NCI-H2196 treated with DMSO at 0.1 percent for 48 hours (cell line): ENCODE data around the gene CARMIL1.
"Not testable (repeated sequence)": the region's sequence is repeated elsewhere in the genome, so short reads cannot be mapped to it uniquely, and the experiment has no call there.

Experiments
- DNase-seq: peaks from one replicate; lab custom pipeline; 2025; ENCODE audit not compliant: unreplicated experiment; lab: John Stamatoyannopoulos, UW

The CARMIL1 gene

GRCh38 chr6:25435416-25435985 is 156.3 kb downstream of the CARMIL1 start:
- no peak for DNase-seq

DNA sequence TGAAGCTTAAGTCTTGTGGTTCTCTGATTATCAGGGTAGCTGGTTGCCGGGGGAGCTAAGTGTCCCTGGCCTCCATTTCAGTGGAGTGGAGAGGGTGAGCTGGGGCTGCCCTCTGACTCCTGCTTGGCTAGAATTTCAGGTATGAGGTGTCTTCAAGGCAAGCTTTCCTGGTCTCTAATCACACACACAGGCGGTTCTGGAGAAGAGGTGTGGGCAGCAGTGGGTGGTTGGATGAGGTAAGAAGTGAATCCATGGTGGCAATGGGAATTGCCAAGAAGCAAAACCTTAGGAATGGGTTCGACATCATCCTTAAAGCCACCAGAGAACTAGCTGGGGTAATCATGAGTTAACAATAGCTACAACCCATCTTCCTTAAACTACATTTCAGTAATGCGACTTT is 157.6 kb downstream of the CARMIL1 start:
- DNase-seq: no peak

DNA sequence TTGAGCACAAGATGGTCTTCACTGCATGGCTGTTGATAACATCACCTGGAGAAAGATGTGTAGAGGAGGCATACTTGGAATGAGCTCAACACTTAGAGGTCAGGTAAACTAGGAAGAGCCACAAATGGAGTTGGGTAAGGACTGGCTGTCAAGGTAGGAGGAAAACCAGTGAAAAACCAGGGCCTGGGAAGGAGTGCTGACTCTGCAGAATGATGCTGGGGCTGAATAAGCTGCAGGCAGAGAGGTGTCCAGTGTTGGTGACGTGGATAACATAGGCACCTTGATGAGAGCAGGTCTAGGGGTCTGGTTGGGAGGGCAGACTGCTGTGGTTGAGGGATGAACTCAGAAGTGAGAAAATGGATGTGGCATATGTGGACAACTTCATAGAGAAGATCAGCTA is 160.2 kb downstream of the CARMIL1 start:
- no peak for DNase-seq

DNA sequence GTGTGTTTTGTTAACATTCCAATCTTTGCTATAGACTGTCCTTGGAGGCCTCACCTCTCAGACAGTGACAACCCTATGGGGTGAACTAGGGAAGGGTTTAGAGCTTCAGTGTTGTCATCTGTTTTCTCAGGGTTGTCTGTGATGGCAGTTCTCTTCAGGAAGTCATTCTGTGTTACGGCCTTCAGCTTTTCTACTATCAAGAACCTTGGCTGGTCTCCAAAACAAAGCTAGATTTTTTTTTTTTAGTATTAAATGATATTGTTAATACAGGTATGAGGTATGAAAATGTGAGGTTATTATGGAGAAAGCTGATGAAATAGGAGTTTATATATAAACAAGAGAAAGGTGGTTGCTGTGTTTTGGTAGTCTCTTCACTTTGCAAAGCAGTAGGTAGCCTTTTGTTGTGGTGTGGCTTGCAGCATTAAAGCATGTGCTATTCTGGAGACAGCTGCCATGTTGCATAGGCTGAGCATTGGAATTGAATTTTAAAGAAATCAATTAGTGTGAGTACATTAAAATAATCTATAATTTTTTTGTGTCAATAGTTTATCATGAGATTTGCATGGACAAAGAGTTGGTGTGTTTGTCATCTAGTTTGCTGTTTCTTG is 162.6 kb downstream of the CARMIL1 start:
- no peak for DNase-seq

DNA sequence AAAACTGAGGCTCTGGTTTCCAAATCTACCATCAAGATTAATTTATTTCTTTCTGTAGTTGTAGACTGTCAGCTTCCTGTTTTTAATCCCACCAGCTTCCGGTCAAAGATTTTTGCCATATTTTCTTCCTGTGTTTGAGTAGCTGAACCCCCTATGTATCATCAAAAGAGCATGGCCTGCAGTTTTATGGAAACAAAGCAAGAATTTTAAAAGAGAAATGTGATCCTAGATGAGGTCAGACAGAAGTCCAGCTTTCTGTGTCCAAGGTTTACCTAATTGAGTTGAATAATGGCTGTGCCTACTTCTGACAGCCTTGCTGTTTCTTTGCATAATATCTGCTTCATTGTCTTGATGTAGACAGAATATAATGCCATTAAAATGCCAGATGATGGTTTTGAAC is 163.7 kb downstream of the CARMIL1 start:
- DNase-seq: no peak

DNA sequence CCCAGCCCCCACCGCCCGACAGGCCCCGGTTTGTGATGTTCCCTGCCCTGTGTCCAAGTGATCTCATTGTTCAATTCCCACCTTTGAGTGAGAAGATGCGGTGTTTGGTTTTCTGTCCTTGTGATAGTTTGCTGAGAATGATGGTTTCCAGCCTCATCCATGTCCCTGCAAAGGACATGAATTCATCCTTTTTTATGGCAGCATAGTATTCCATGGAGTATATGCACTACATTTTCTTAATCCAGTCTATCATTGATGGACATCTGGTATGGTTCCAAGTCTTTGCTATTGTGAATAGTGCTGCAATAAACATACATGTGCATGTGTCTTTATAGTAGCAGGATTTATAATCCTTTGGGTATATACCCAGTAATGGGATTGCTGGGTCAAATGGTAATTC is 165.3 kb downstream of the CARMIL1 start:
- not testable (repeated sequence) for DNase-seq

DNA sequence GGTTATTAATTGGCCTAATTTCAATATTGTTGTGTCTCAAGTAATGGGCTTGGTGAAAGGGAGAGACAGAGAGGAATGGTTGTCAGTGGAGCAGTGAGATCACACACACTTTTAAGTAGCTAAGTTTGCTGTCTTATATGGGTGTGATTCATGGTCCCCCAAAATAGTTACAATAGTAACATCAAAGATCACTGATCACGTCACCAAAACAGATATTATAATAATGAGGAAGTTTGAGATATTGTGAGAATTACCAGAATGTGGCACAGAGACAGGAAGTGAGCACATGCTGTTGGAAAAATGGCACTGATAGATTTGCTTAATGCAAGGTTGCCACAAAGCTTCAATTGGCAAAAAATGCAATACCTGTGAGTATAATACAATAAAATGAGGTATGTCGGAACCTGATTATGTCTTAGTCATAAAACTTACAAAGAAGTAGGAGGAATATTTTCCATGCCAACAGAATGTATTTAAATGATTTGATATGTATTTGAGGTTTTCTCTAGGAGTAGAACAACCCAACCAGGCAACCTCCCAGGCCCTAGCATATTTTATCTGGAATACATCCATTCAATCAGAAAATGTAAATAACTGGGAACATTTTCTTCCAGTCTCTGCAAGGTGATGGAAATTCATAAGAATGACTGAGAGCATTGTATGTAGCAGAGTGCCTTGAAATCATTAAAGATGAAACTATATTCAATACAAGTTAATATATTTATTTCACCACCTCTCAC is 167.8 kb downstream of the CARMIL1 start:
- no peak for DNase-seq

DNA sequence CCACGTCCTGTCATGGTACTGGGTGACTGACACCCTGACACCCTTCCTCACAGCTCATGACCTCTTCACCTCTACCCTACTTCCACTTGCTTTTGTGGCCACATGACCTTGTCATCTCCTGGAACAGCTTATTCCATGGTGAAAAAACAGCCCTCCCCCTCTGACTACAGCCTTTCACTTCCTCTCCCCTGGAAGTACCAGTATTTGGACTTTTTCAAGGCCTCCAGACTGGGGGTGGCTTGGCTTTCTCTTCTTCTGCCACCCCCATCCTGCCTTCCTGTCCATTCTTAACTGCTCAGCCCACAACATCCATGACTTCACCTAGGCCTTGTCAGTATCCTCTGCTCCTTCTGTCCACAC is 168.4 kb downstream of the CARMIL1 start:
- no peak for DNase-seq

GRCh38 chr6:25448965-25449538 is 169.9 kb downstream of the CARMIL1 start:
- no peak for DNase-seq

DNA sequence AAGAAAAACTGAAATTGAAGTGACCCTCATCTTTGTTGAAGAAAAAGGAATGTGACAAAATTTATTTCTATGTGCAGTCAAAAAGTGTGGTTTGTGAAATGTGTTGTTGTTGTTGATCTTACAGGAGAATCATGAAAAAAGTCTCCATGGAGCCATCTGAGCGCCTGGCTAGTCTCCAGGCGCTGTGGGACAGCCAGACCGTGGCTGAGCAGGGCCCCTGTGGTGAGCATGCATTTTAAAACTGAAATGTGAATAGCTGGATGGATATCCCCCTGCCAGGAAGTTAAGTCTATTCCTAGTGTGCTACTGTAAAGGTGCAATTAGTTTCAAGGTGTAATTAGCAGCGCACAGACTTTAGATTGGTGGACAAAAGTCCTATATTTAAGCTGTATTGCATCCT is 170.6 kb downstream of the CARMIL1 start:
- DNase-seq: no peak

- no peak for DNase-seq
Observed at GRCh38 chr6:25450469-25451198, 171.5 kb downstream of the CARMIL1 start.

- DNase-seq: no peak
Observed at GRCh38 chr6:25452031-25452430, 172.9 kb downstream of the CARMIL1 start.

- no peak for DNase-seq
Observed at GRCh38 chr6:25453288-25453687, 174.1 kb downstream of the CARMIL1 start.

- DNase-seq: no peak
Observed at GRCh38 chr6:25454136-25454535, 175.0 kb downstream of the CARMIL1 start.

DNA sequence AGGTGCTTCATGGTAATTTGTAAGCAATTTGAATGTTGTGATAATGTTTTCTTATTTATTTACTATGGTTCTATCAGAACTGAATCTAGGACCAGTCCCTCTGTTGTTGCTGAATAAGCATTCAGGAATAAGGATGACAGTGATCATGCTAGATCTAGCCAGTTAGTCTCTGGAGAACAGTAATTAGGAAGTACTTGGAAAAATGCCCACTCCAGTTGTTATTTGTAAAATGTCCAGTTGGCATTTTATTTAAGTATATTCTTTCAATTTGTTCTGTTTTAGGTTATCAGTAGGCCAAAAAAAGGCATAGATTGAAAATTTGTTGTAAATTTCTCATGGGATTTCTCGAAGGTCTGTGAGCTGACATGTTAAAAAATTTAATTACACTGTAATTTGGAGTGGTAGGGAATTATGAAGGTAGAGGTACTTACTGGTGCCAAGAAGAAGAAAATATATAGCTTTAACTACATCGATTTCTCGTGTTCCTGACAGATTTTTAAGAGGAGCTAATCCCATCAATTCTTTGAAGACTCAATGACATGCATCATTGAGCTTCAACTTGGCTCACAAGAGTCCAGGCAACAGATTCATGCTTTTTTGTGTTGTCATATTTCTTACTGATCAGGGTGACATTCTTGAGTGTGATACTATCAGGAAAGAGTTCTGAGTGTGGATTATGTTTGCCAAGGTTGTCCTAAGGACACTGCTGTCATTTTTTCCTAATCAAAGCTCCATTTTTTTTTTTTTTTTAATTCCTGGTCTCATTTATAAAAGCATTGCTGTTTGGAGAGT is 177.3 kb downstream of the CARMIL1 start:
- DNase-seq: no peak

- DNase-seq: no peak
Observed at GRCh38 chr6:25457516-25457915, 178.3 kb downstream of the CARMIL1 start.

- no peak for DNase-seq
Observed at GRCh38 chr6:25458485-25458884, 179.3 kb downstream of the CARMIL1 start.

- no peak for DNase-seq
Observed at GRCh38 chr6:25462235-25462897, 183.2 kb downstream of the CARMIL1 start.

DNA sequence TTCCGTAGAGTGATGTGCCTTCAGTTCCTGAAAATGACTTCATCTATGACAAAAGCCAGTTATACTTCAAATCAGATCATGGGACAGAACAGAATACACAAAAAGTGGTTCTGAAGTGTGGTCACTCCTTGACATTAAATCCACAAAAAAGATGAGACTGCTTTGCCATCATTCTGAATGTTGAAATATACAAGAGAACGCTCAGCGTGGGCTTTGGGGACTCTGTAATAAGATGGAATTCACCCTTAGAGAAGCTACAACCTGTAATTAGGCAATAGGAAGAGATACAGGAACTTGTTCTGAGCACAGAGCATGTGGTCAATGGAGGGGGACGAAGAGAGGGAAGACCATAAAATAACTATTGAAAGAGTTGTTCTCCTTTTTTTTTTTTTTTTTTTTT is 184.3 kb downstream of the CARMIL1 start:
- no peak for DNase-seq

GRCh38 chr6:25464225-25464624 is 185.1 kb downstream of the CARMIL1 start:
- DNase-seq: no peak
